Hepatocyte (in vitro differentiated cells): ENCODE data around the gene NCOA7.
"Not testable (repeated sequence)": the region's sequence is repeated elsewhere in the genome, so short reads cannot be mapped to it uniquely, and the experiment has no call there.

ENCODE experiments used
- EZH2 ChIP-seq: fragments of 200-600 bp; sonication (generic); IDR thresholded peaks from 2 replicates; pipeline ENCODE4 v1.6.1; 2016; ENCODE audit warnings: antibody characterized with exemption, mild to moderate bottlenecking, borderline replicate concordance
- EZH2phosphoT487 ChIP-seq: fragments of 200-600 bp; sonication (generic); IDR thresholded peaks from one replicate; pipeline ENCODE4 v1.6.1; 2018; ENCODE audit warnings: antibody characterized with exemption, mild to moderate bottlenecking, low read depth, moderate library complexity; ENCODE audit not compliant: unreplicated experiment, severe bottlenecking
- TF ChIP-seq, protein P1 (sequence below): fragments of 200-600 bp; sonication (generic); IDR thresholded peaks from 2 replicates; pipeline ENCODE4 v1.5.1; 2016; ENCODE audit warnings: antibody characterized with exemption, mild to moderate bottlenecking; ENCODE audit not compliant: poor library complexity

DNA sequence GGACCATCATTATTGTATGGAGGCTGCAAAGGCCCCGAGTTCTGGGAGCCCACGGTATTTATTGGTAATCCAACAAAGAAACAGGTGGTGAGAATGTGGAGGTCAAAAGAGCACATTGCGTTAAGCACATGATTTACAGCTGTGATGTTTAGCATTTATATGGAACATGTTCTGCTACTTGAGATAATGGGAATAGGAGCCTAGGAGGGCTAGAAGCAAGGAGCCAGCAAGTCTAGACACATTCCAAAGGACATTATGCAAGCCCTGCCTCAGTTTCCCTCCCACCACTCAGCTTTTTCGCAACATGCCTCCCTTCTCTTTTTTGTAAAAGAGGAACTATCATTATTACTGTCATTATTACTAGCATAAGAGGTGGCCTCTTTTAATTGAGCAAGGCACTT, 120.3 kb downstream of the NCOA7 start:
- TF ChIP-seq, protein P1, sequence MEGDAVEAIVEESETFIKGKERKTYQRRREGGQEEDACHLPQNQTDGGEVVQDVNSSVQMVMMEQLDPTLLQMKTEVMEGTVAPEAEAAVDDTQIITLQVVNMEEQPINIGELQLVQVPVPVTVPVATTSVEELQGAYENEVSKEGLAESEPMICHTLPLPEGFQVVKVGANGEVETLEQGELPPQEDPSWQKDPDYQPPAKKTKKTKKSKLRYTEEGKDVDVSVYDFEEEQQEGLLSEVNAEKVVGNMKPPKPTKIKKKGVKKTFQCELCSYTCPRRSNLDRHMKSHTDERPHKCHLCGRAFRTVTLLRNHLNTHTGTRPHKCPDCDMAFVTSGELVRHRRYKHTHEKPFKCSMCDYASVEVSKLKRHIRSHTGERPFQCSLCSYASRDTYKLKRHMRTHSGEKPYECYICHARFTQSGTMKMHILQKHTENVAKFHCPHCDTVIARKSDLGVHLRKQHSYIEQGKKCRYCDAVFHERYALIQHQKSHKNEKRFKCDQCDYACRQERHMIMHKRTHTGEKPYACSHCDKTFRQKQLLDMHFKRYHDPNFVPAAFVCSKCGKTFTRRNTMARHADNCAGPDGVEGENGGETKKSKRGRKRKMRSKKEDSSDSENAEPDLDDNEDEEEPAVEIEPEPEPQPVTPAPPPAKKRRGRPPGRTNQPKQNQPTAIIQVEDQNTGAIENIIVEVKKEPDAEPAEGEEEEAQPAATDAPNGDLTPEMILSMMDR, result not testable (repeated sequence)
- TF ChIP-seq EZH2, EZH2phosphoT487: not testable (repeated sequence)
